Epithelial cell of esophagus (primary cell): ENCODE results near the gene EVA1B.

Experiments
- DNase-seq: peaks from one replicate; pipeline ENCODE4 v3.0.0; 2010; ENCODE audit warnings: low read depth
- H3K4me3 ChIP-seq: 2 replicates; pipeline ENCODE4 v1.5.1; 2011; ENCODE audit warnings: mild to moderate bottlenecking, low read length, control low read depth
- CTCF ChIP-seq: IDR thresholded peaks from 2 replicates; pipeline ENCODE4 v1.5.1; 2011; ENCODE audit warnings: low read depth, mild to moderate bottlenecking, low read length, control low read depth, inconsistent platforms; ENCODE audit not compliant: insufficient read depth; ENCODE audit errors: missing control alignments

EVA1B gene

GRCh38 chr1:36323636-36324352, at the start of gene EVA1B:
TSS of gene EVA1B (minus strand) at chr1:36323645. CDS start at chr1:36323037, 608 bp downstream.
- H3K4me3 ChIP-seq, result peak within 1 kb of the TSS; percentile 44
- peak; percentile 59 for DNase-seq
- no peak for TF ChIP-seq CTCF

- DNase-seq, result no peak
- H3K4me3 ChIP-seq, result no peak overlapping the region
- TF ChIP-seq CTCF, result no peak
Measured at GRCh38 chr1:36372617-36373016, 49.2 kb upstream of the EVA1B start.

GRCh38 chr1:36369061-36369861, 45.8 kb upstream of the EVA1B start:
- peak; percentile 74 for DNase-seq
- H3K4me3 ChIP-seq, result no peak overlapping the region
- peak; percentile 92 for TF ChIP-seq CTCF

GRCh38 chr1:36367798-36368197, 44.4 kb upstream of the EVA1B start:
- H3K4me3 ChIP-seq, result no peak overlapping the region
- no peak for TF ChIP-seq CTCF
- DNase-seq, result no peak

GRCh38 chr1:36367066-36367465, 43.6 kb upstream of the EVA1B start:
- H3K4me3 ChIP-seq, result no peak overlapping the region
- TF ChIP-seq CTCF, result no peak
- DNase-seq, result no peak

GRCh38 chr1:36366091-36366661, 42.7 kb upstream of the EVA1B start:
- H3K4me3 ChIP-seq, result no peak overlapping the region
- no peak for TF ChIP-seq CTCF
- DNase-seq, result no peak

GRCh38 chr1:36365381-36365780, 41.9 kb upstream of the EVA1B start:
- DNase-seq, result no peak
- no peak overlapping the region for H3K4me3 ChIP-seq
- no peak for TF ChIP-seq CTCF
